Measurements from ENCODE around the gene OR1K1. TPM values are rescaled to one million over a fixed set of nuclear protein-coding genes. Genes with fewer than 3 reads are reported as not detected.
A peak's percentile ranks its signal among the peaks of the same experiment; 100 is the strongest.
"Not testable (repeated sequence)": the region's sequence is repeated elsewhere in the genome, so short reads cannot be mapped to it uniquely, and the experiment has no call there.

The OR1K1 gene
- total RNA-seq, 1 experiment from 2014 or later, result not detected

GRCh38 chr9:122827761-122828093 is 27.8 kb downstream of the OR1K1 start:
- CTCF ChIA-PET, result interaction anchor here (0.6 to 1.1 kb wide), 2 partner anchors 9 to 562 kb away, joined by 3 read pairs; no protein-coding TSS in a partner anchor
- H3K27me3 Mint-ChIP-seq (ENCODE audit: unreplicated experiment), result no peaks in the 10 kb centered on the region
- H3K4me1 Mint-ChIP-seq (ENCODE audit: low read depth, unreplicated experiment), result no peaks in the 10 kb centered on the region
- TF ChIP-seq, protein P1, sequence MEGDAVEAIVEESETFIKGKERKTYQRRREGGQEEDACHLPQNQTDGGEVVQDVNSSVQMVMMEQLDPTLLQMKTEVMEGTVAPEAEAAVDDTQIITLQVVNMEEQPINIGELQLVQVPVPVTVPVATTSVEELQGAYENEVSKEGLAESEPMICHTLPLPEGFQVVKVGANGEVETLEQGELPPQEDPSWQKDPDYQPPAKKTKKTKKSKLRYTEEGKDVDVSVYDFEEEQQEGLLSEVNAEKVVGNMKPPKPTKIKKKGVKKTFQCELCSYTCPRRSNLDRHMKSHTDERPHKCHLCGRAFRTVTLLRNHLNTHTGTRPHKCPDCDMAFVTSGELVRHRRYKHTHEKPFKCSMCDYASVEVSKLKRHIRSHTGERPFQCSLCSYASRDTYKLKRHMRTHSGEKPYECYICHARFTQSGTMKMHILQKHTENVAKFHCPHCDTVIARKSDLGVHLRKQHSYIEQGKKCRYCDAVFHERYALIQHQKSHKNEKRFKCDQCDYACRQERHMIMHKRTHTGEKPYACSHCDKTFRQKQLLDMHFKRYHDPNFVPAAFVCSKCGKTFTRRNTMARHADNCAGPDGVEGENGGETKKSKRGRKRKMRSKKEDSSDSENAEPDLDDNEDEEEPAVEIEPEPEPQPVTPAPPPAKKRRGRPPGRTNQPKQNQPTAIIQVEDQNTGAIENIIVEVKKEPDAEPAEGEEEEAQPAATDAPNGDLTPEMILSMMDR (IDR thresholded peaks at IDR 0.05; ENCODE audit: unreplicated experiment), result no peak
- intact Hi-C loops (cut with micrococcal nuclease; ENCODE audit: unreplicated experiment), result no loop called here
- DNase-seq, result no peak
- H3K4me3 Mint-ChIP-seq (ENCODE audit: low read depth, unreplicated experiment), result peak overlapping the region; percentile 92
- H3K36me3 Mint-ChIP-seq (ENCODE audit: insufficient read depth, unreplicated experiment), result peaks cover 21% of the 10 kb centered on the region
- H3K27ac Mint-ChIP-seq (ENCODE audit: unreplicated experiment), result peak overlapping the region; percentile 90
- H3K9me3 Mint-ChIP-seq (ENCODE audit: low read depth, unreplicated experiment), result no peaks in the 10 kb centered on the region
- BruUV-seq (replicated peaks), result no TSS peak

GRCh38 chr9:122828965-122829284 is 29.0 kb downstream of the OR1K1 start:
- Mint-ChIP-seq H3K36me3 (ENCODE audit: insufficient read depth, unreplicated experiment) (peaks cover 17% of the 10 kb centered on the region), H3K27ac (ENCODE audit: unreplicated experiment) (peak overlapping the region; percentile 90), H3K4me3 (ENCODE audit: low read depth, unreplicated experiment) (peak overlapping the region; percentile 92)
- BruUV-seq (replicated peaks); H3K9me3 Mint-ChIP-seq (ENCODE audit: low read depth, unreplicated experiment); H3K4me1 Mint-ChIP-seq (ENCODE audit: low read depth, unreplicated experiment); intact Hi-C loops (cut with micrococcal nuclease; ENCODE audit: unreplicated experiment); CTCF ChIA-PET; DNase-seq; H3K27me3 Mint-ChIP-seq (ENCODE audit: unreplicated experiment): not testable (repeated sequence)

GRCh38 chr9:122832194-122832593 is 32.3 kb downstream of the OR1K1 start:
- Mint-ChIP-seq H3K27ac (ENCODE audit: unreplicated experiment) (no peak overlapping the region), H3K4me1 (ENCODE audit: low read depth, unreplicated experiment) (no peaks in the 10 kb centered on the region), H3K4me3 (ENCODE audit: low read depth, unreplicated experiment) (no peak overlapping the region), H3K9me3 (ENCODE audit: low read depth, unreplicated experiment) (no peaks in the 10 kb centered on the region), H3K36me3 (ENCODE audit: insufficient read depth, unreplicated experiment) (peaks cover 16% of the 10 kb centered on the region), H3K27me3 (ENCODE audit: unreplicated experiment) (no peaks in the 10 kb centered on the region)
- TF ChIP-seq, protein P1 (IDR thresholded peaks at IDR 0.05; ENCODE audit: unreplicated experiment), result no peak
- no peak for DNase-seq
- intact Hi-C loops (cut with micrococcal nuclease; ENCODE audit: unreplicated experiment), result no loop called here
- CTCF ChIA-PET, result no interaction called here
- no TSS peak for BruUV-seq (replicated peaks)

GRCh38 chr9:122835313-122835731 is 35.4 kb downstream of the OR1K1 start:
- CTCF ChIA-PET, result interaction anchor here (0.6 kb wide), 1 partner anchor 400 kb away, joined by 4 read pairs; no protein-coding TSS in a partner anchor

GRCh38 chr9:122837266-122837850 is 37.4 kb downstream of the OR1K1 start:
- CTCF ChIA-PET, result no interaction called here
- no peak overlapping the region for H3K27ac Mint-ChIP-seq (ENCODE audit: unreplicated experiment)
- H3K9me3 Mint-ChIP-seq (ENCODE audit: low read depth, unreplicated experiment), result no peaks in the 10 kb centered on the region
- BruUV-seq (replicated peaks), result no TSS peak
- H3K27me3 Mint-ChIP-seq (ENCODE audit: unreplicated experiment), result no peaks in the 10 kb centered on the region
- no peaks in the 10 kb centered on the region for H3K4me1 Mint-ChIP-seq (ENCODE audit: low read depth, unreplicated experiment)
- H3K4me3 Mint-ChIP-seq (ENCODE audit: low read depth, unreplicated experiment), result no peak overlapping the region
- intact Hi-C loops (cut with micrococcal nuclease; ENCODE audit: unreplicated experiment), result no loop called here
- no peaks in the 10 kb centered on the region for H3K36me3 Mint-ChIP-seq (ENCODE audit: insufficient read depth, unreplicated experiment)
- TF ChIP-seq, protein P1 (IDR thresholded peaks at IDR 0.05; ENCODE audit: unreplicated experiment), result no peak
- no peak for DNase-seq

More at GRCh38 chr9:122835313-122835731, 35.4 kb downstream of the OR1K1 start:
- DNase-seq, result no peak
- Mint-ChIP-seq H3K4me1 (ENCODE audit: low read depth, unreplicated experiment) (no peaks in the 10 kb centered on the region), H3K9me3 (ENCODE audit: low read depth, unreplicated experiment) (no peaks in the 10 kb centered on the region), H3K27ac (ENCODE audit: unreplicated experiment) (no peak overlapping the region), H3K36me3 (ENCODE audit: insufficient read depth, unreplicated experiment) (no peaks in the 10 kb centered on the region), H3K4me3 (ENCODE audit: low read depth, unreplicated experiment) (no peak overlapping the region), H3K27me3 (ENCODE audit: unreplicated experiment) (no peaks in the 10 kb centered on the region)
- TF ChIP-seq, protein P1 (IDR thresholded peaks at IDR 0.05; ENCODE audit: unreplicated experiment), result no peak
- intact Hi-C loops (cut with micrococcal nuclease; ENCODE audit: unreplicated experiment), result no loop called here
- no TSS peak for BruUV-seq (replicated peaks)

- H3K9me3 Mint-ChIP-seq (ENCODE audit: low read depth, unreplicated experiment); CTCF ChIA-PET; H3K4me1 Mint-ChIP-seq (ENCODE audit: low read depth, unreplicated experiment); H3K27me3 Mint-ChIP-seq (ENCODE audit: unreplicated experiment); H3K4me3 Mint-ChIP-seq (ENCODE audit: low read depth, unreplicated experiment); H3K27ac Mint-ChIP-seq (ENCODE audit: unreplicated experiment); DNase-seq; intact Hi-C loops (cut with micrococcal nuclease; ENCODE audit: unreplicated experiment); H3K36me3 Mint-ChIP-seq (ENCODE audit: insufficient read depth, unreplicated experiment); BruUV-seq (replicated peaks): not testable (repeated sequence)
Observed at GRCh38 chr9:122838441-122838840, 38.5 kb downstream of the OR1K1 start.

Data from Calu3 (cell line).